GM12873 (cell line): ENCODE results near the gene EFNB3.

Experiments
- TF ChIP-seq, protein P1 (sequence below): IDR thresholded peaks from 2 replicates; pipeline ENCODE4 v1.5.1; 2012; ENCODE audit warnings: low read depth, mild to moderate bottlenecking, moderate library complexity, low read length, control low read depth; ENCODE audit not compliant: insufficient read depth; ENCODE audit errors: missing control alignments

The EFNB3 gene

DNA sequence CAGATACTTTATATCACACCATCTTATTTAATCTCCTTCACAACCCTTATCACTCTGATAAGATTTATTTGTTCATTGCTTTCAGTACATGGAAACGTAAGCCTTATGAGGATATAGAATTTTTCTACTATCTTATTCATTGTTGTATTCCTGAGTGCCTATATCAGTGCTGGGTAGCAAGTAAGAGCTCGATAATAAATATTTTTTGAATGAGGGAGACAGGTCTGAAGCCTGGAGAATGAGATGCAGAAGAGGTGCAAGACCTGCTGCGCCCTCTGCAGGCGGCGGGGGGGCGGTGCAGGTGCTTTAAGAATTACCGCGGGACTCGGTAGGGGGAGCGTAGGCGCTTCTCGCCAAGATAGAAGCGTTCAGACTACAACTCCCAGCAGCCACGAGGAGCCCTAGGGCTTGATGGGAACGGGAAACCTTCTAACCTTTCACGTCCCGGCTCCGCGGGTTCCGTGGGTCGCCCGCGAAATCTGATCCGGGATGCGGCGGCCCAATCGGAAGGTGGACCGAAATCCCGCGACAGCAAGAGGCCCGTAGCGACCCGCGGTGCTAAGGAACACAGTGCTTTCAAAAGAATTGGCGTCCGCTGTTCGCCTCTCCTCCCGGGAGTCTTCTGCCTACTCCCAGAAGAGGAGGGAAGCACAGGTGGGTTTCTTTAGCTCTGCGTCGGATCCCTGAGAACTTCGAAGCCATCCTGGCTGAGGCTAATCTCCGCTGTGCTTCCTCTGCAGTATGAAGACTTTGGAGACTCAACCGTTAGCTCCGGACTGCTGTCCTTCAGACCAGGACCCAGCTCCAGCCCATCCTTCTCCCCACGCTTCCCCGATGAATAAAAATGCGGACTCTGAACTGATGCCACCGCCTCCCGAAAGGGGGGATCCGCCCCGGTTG, 16.8 kb upstream of the EFNB3 start, which contains the start of gene WRAP53:
Gene WRAP53, plus strand, starts transcription at position 570 of the 900 bp plus-strand sequence. Its CDS starts 172 bp downstream, at position 742.
- TF ChIP-seq, protein P1, sequence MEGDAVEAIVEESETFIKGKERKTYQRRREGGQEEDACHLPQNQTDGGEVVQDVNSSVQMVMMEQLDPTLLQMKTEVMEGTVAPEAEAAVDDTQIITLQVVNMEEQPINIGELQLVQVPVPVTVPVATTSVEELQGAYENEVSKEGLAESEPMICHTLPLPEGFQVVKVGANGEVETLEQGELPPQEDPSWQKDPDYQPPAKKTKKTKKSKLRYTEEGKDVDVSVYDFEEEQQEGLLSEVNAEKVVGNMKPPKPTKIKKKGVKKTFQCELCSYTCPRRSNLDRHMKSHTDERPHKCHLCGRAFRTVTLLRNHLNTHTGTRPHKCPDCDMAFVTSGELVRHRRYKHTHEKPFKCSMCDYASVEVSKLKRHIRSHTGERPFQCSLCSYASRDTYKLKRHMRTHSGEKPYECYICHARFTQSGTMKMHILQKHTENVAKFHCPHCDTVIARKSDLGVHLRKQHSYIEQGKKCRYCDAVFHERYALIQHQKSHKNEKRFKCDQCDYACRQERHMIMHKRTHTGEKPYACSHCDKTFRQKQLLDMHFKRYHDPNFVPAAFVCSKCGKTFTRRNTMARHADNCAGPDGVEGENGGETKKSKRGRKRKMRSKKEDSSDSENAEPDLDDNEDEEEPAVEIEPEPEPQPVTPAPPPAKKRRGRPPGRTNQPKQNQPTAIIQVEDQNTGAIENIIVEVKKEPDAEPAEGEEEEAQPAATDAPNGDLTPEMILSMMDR, result peak; percentile 90

DNA sequence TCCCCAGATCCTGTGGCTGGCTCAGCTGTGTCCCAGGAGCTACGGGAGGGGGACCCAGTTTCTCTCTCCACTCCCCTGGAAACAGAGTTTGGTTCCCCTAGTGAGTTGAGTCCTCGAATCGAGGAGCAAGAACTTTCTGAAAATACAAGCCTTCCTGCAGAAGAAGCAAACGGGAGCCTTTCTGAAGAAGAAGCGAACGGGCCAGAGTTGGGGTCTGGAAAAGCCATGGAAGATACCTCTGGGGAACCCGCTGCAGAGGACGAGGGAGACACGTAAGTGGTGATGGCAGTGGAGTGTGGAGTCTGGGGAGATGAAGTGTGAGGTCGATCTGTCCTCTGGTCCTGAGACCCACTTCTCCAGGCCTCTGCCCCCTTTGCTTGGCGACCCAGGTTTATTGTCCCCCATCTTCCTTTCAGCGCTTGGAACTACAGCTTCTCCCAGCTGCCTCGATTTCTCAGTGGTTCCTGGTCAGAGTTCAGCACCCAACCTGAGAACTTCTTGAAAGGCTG, 16.1 kb upstream of the EFNB3 start:
- TF ChIP-seq, protein P1, result no peak

DNA sequence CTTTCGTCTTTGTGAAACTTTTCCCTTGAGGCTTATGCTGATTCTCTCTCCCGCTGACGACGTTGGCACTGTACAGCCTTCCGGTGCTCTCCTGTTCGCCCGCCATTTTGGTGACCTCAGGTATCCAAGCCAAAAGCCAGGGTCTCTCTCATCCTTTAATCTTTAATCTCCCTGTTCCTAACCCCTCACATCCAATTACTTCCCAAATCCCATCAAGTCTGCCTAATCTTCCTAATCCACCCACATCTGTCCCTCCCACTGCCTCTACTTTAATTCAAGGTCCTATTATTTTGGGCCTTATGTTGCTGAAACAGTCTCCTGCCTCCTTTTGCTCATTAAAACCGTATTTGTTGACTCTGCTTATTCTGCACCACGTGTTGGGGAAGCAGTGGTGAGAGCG, 9.4 kb upstream of the EFNB3 start:
- TF ChIP-seq, protein P1, result no peak

DNA sequence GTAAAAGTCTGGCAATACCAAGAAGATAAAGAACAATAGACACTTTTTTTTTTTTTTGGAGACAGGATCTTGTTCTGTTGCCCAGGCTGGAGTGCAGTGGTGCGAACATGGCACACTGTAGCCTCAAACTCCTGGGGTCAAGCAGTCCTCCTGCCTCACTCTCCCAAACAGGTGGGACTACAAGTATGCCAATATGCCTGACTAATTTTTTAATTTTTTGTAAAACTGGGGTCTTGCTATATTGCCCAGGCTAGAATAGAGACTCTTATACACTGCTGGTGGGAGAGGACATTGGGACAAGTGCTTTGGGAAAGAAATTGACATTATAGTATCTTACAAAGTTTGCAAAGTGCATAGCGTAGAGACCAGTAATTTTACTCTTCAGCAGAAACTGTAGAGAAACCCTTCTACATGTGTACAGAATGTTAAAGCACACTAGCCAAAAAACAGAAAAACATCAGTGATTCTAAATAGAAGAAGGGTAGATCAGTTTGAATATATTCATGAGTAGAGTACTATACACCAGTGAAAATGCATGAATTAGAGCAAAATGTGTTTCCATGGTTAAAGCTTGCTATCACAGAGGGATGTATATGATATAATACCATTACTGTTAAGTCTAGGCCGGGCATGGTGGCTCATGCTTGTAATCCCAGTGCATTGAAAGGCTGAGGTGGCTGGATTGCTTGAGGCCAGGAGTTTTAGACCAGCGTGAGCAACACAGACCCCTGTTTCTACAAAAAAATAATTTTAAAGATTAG, 7.0 kb upstream of the EFNB3 start:
- TF ChIP-seq, protein P1, result no peak

DNA sequence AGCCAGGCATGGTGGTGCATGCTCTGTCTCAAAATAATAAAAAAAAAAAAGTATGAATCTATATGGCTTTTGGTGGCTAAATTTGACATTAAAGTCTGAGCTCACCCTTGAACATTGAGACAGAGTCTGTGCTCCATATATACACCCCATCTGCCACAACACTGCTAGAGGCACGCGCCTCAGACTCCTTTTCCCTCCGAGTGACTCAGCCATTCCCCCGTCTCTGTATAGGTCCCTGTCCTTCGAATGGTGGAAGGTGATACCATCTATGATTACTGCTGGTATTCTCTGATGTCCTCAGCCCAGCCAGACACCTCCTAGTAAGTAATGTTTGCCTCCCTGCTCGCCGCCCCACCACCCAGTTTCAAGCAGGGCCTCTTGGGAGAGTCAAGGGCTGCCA, 4.5 kb upstream of the EFNB3 start:
- TF ChIP-seq, protein P1, result no peak

DNA sequence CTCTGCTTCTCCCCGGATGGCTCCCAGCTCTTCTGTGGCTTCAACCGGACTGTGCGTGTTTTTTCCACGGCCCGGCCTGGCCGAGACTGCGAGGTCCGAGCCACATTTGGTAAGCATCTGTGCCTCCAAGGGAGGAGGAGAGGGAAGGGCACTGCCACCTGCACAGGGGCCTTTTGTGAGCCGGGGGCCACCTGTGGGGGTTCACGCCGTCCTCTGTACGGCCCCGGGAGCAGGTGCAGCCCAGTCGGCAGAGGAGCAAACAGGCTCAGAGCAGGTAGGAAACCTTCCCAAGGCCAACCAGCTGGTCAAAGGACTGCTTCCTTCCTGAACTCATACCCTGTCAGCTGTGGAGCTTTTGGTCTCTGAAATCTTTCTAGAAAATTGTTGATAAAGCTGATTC, 3.3 kb upstream of the EFNB3 start:
- TF ChIP-seq, protein P1, result no peak

DNA sequence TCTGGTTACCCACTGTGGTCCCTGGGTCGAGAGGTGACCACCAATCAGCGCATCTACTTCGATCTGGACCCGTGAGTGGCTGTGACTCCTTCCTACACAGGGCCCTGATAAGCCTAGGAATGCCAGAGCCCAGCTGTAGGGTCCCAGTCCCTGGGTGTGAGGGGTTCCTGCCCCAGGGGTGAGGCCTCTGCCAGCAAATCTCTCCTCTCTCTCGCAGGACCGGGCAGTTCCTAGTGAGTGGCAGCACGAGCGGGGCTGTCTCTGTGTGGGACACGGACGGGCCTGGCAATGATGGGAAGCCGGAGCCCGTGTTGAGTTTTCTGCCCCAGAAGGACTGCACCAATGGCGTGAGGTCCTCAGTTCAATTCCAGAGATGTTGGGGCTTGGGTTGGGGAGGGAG, 2.2 kb upstream of the EFNB3 start:
- TF ChIP-seq, protein P1, result no peak
